ENCODE results near the gene PTGIS. TPM values are rescaled to one million over a fixed set of nuclear protein-coding genes. Genes with fewer than 3 reads are reported as not detected.

Gene PTGIS
- total and polyA plus RNA-seq, 2 of the 4 experiments (the other 2 are of a cell fraction), result 1.6 to 2.6 TPM

- no peak overlapping the region for H3K56ac ChIP-seq (ENCODE audit: extremely low read depth, insufficient read depth, low read length)
- H4K8ac ChIP-seq (ENCODE audit: low read depth in 2 of 2, low read length in 2 of 2), result no peak overlapping the region
- no peak overlapping the region for H2AK5ac ChIP-seq (ENCODE audit: low read depth, low read length)
- H2BK5ac ChIP-seq (ENCODE audit: low read depth, low read length, poor library complexity, severe bottlenecking), result no peak overlapping the region
- POLR2A ChIA-PET (ENCODE audit: unreplicated experiment), result no interaction called here
- H2AK9ac ChIP-seq (replicated peaks; ENCODE audit: low read depth, low read length, poor library complexity), result no peak overlapping the region
- no peak overlapping the region for H3K18ac ChIP-seq (ENCODE audit: low read depth, low read length)
- H3K23ac ChIP-seq (ENCODE audit: low read depth, low read length), result no peak overlapping the region
- no peak overlapping the region for H4K5ac ChIP-seq (ENCODE audit: low read depth, low read length)
- CTCF ChIA-PET, result no interaction called here
- no peak overlapping the region for H2AFZ ChIP-seq (replicated peaks; ENCODE audit: low read length, poor library complexity)
- H4K91ac ChIP-seq (ENCODE audit: insufficient read depth, low read depth, low read length), result no peak overlapping the region
- in situ Hi-C loops (cut with MboI; ENCODE audit: low sequenced_read_pairs) (no loop called here), intact Hi-C loops (cut with micrococcal nuclease) (no loop called here), dilution Hi-C loops (cut with HindIII; ENCODE audit: low sequenced_read_pairs, unreplicated experiment) (no loop called here)
- H2BK120ac ChIP-seq (ENCODE audit: low read depth, low read length), result no peak overlapping the region
- H3K9me1 ChIP-seq (ENCODE audit: insufficient read depth, low read length), result no peaks in the 10 kb centered on the region
- no peak overlapping the region for H3K4me2 ChIP-seq (ENCODE audit: low read depth, low read length)
- DNase-seq (no peak), ATAC-seq (ENCODE audit: low read depth) (no peak)
- no peak overlapping the region for H3K4me3 ChIP-seq (ENCODE audit: insufficient read depth, low read depth, low read length)
- H3K9ac ChIP-seq (ENCODE audit: low read depth, low read length), result no peak overlapping the region
- H3K27me3 ChIP-seq (ENCODE audit: control insufficient read depth, insufficient read depth, low read length), result peaks cover 3% of the 10 kb centered on the region
- H3K4ac ChIP-seq (ENCODE audit: low read depth, low read length), result no peak overlapping the region
- H3K9me3 ChIP-seq (ENCODE audit: control insufficient read depth, insufficient read depth, low read length), result 0 out of 2 replicates have a peak, but pooled peaks cover 3% of the 10 kb centered on the region
- WGBS, 2 experiments (ENCODE audit: extremely low coverage in 2 of 2, insufficient read length in 1 of 2), result no CpG with 5 or more reads among the region's 8 CpGs
- no peaks in the 10 kb centered on the region for H4K20me1 ChIP-seq (ENCODE audit: insufficient read depth, low read length)
- H3K27ac ChIP-seq (ENCODE audit: insufficient read depth, low read length), result no peak overlapping the region
- no peak overlapping the region for H2BK20ac ChIP-seq (ENCODE audit: low read depth, low read length)
- no peaks in the 10 kb centered on the region for H3K4me1 ChIP-seq (ENCODE audit: control insufficient read depth, insufficient read depth, low read length)
- 0 out of 2 replicates have a peak, but pooled peaks cover 3% of the 10 kb centered on the region for H3K36me3 ChIP-seq (ENCODE audit: control insufficient read depth, insufficient read depth, low read length)
- no peak overlapping the region for H2BK15ac ChIP-seq (ENCODE audit: low read depth, low read length)
- no TSS peak for BruUV-seq (replicated peaks)
- no peaks in the 10 kb centered on the region for H3K79me1 ChIP-seq (ENCODE audit: low read depth in 1 of 2, low read length in 2 of 2)
- no peak for TF ChIP-seq BHLHE40 (IDR thresholded peaks at IDR 0.05; ENCODE audit: low read depth, low read length)
- H3K14ac ChIP-seq (replicated peaks; ENCODE audit: low read depth, low read length), result no peak overlapping the region
Measured at GRCh38 chr20:49523767-49524360, 44.1 kb downstream of the PTGIS start.
